OCI-LY7 (cell line): Measurements from ENCODE around the gene RHNO1. TPM values are rescaled to one million over a fixed set of nuclear protein-coding genes. Genes with fewer than 3 reads are reported as not detected.

Source experiments
- BruUV-seq: library from RNA; stranded (reverse); fragments of 400-500 nt; replicated peaks from 2 replicates; lab custom pipeline; 2021; lab: Mats Ljungman, UMichigan
- CTCF ChIA-PET: fragments of 300-600 bp; sonication (Branson Sonifier 250); formaldehyde crosslinking; loops from one replicate; lab custom pipeline; 2022; ENCODE audit warnings: antibody characterized with exemption; ENCODE audit not compliant: unreplicated experiment; lab: Charles Lee
- POLR2A ChIA-PET: fragments of 300-600 bp; sonication (Branson Sonifier 250); formaldehyde crosslinking; loops from one replicate; lab custom pipeline; 2022; ENCODE audit warnings: antibody characterized with exemption; lab: Charles Lee
- DNase-seq: peaks from one replicate; pipeline ENCODE4 v3.0.0-alpha.2; 2015; ENCODE audit warnings: low spot score
- H2AFZ ChIP-seq: fragments of 200-600 bp; sonication (generic), shearing (Covaris generic); 2 replicates; pipeline ENCODE4 v1.6.1; 2014; ENCODE audit warnings: mild to moderate bottlenecking, antibody characterized with exemption, low read length, moderate library complexity
- H3K27ac ChIP-seq: fragments of 200-600 bp; sonication (generic); 2 replicates; pipeline ENCODE4 v1.5.1; 2014; ENCODE audit warnings: mixed run types, low read depth, mild to moderate bottlenecking, moderate library complexity, low read length, inconsistent platforms; ENCODE audit not compliant: poor library complexity, severe bottlenecking
- H3K36me3 ChIP-seq: fragments of 200-600 bp; sonication (generic); 2 replicates; pipeline ENCODE4 v1.6.1; 2014; ENCODE audit warnings: mild to moderate bottlenecking, antibody characterized with exemption, low read length, moderate library complexity, mixed read lengths; ENCODE audit not compliant: insufficient read depth
- H3K4me1 ChIP-seq: fragments of 200-600 bp; sonication (generic); 2 replicates; pipeline ENCODE4 v1.5.1; 2014; ENCODE audit warnings: mild to moderate bottlenecking, low read length; ENCODE audit not compliant: insufficient read depth, poor library complexity, severe bottlenecking
- H3K4me2 ChIP-seq: fragments of 200-600 bp; sonication (generic); 2 replicates; pipeline ENCODE4 v1.6.1; 2014; ENCODE audit warnings: mild to moderate bottlenecking, low read length
- H3K4me3 ChIP-seq: fragments of 200-600 bp; sonication (generic); 2 replicates; pipeline ENCODE4 v1.5.1; 2014; ENCODE audit warnings: mild to moderate bottlenecking, low read depth, low read length; ENCODE audit not compliant: poor library complexity, severe bottlenecking
- H3K79me2 ChIP-seq: fragments of 200-600 bp; sonication (generic); 2 replicates; pipeline ENCODE4 v1.6.1; 2016; ENCODE audit warnings: low read depth, mild to moderate bottlenecking, low read length, moderate library complexity, mixed read lengths; ENCODE audit not compliant: insufficient read depth
- H3K9me2 ChIP-seq: fragments of 200-600 bp; sonication (generic); 2 replicates; pipeline ENCODE4 v1.6.1; 2016; ENCODE audit warnings: mild to moderate bottlenecking, low read length, mixed read lengths; ENCODE audit not compliant: insufficient read depth
- H3K9me3 ChIP-seq: fragments of 200-600 bp; sonication (generic); 2 replicates; pipeline ENCODE4 v1.6.1; 2014; ENCODE audit warnings: mild to moderate bottlenecking, mixed run types, low read length, mixed read lengths
- H4K20me1 ChIP-seq: fragments of 200-600 bp; sonication (generic); 2 replicates; pipeline ENCODE4 v1.6.1; 2014; ENCODE audit warnings: mild to moderate bottlenecking, antibody characterized with exemption, low read length, moderate library complexity, mixed read lengths; ENCODE audit not compliant: insufficient read depth
- CTCF ChIP-seq: fragments of 200-600 bp; sonication (generic); conservative IDR thresholded peaks from 2 replicates; pipeline ENCODE4 v1.5.1; 2014; ENCODE audit warnings: mild to moderate bottlenecking, antibody characterized with exemption, low read length, moderate library complexity, mixed read lengths
- EZH2phosphoT487 ChIP-seq: fragments of 200-600 bp; sonication (generic); IDR thresholded peaks from 2 replicates; pipeline ENCODE4 v1.6.1; 2018; ENCODE audit warnings: low read depth, borderline replicate concordance, mild to moderate bottlenecking, mixed run types, antibody characterized with exemption, low read length, moderate library complexity, mixed read lengths
- intact Hi-C: fragments of 100-400 bp; cut with micrococcal nuclease; formaldehyde crosslinking; loops from one replicate; pipeline ENCODE4 v1.10.0; 2022; ENCODE audit not compliant: unreplicated experiment
- total RNA-seq, 2 experiments: library from RNA; depleted of rRNA in 1 of 2; stranded (reverse); fragments of >200 nt in 1 of 2; shearing (Covaris generic) in 1 of 2; gene quantifications; 2 replicates each; pipeline ENCODE4 v1.2.3, GENCODE V29; 2014 to 2022

Gene RHNO1
- total RNA-seq, 2 experiments from 2014 or later = 48.3 to 69.8 TPM

DNA sequence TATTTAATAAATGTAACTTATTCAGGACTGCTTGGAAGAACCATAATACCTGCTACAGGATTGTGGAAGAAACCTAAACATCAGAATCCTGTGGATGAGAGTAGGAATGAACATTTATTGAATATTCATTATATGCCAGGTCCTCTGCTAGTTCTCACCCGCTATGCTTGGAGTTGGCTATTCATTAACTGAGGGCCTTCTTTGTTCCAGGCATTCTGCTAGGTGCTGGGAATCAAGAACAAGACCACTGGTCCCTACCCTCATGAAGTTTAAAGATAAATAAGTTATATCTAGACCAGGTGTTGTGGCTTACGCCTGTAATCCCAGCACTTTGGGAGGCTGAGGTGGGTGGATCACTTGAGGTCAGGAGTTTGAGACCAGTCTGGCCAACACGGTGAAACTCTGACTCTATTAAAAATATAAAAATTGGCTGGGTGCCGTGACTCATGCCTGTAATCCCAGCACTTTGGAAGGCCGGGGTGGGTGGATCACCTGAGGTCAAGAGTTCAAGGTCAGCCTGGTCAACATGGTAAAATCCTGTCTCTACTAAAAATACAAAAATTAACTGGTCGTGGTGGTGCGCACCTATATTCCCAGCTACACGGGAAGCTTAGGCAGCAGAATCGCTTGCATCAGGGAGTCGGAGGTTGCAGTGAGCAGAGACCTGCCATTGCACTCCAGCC, 9.9 kb downstream of the RHNO1 start:
- Histone ChIP-seq H3K79me2 (peaks cover 23% of the 10 kb centered on the region), H3K36me3 (peaks cover 68% of the 10 kb centered on the region), H3K9me2 (no peaks in the 10 kb centered on the region), H3K27ac (no peak overlapping the region), H3K4me3 (no peak overlapping the region), H3K4me2 (no peak overlapping the region), H2AFZ (no peak overlapping the region), H4K20me1 (peaks cover 7% of the 10 kb centered on the region; the same call in 1 of the 2 replicates), H3K9me3 (no peaks in the 10 kb centered on the region), H3K4me1 (peaks cover 6% of the 10 kb centered on the region)
- no TSS peak for BruUV-seq
- POLR2A ChIA-PET = interaction anchor here (1.6 kb wide), 1 partner anchor 9 kb away, joined by 3 read pairs; no protein-coding TSS in a partner anchor
- CTCF ChIA-PET = no interaction called here
- no peak for DNase-seq
- intact Hi-C loops = no loop called here
- TF ChIP-seq EZH2phosphoT487 = no peak
- no peak for TF ChIP-seq CTCF

GRCh38 chr12:2890001-2890387, 13.0 kb downstream of the RHNO1 start:
- no peak for DNase-seq
- intact Hi-C loops = loop anchor here (1.0 to 5.0 kb wide), 2 partner anchors 12 to 52 kb away; no protein-coding TSS in a partner anchor
- CTCF ChIA-PET = no interaction called here
- TF ChIP-seq CTCF = no peak
- no peak for TF ChIP-seq EZH2phosphoT487
- Histone ChIP-seq H3K27ac (peak overlapping the region; percentile 33), H3K9me2 (no peaks in the 10 kb centered on the region), H3K4me3 (peak overlapping the region; percentile 88), H4K20me1 (peaks cover 2% of the 10 kb centered on the region; the same call in 1 of the 2 replicates), H3K79me2 (peaks cover under 1% of the 10 kb centered on the region), H2AFZ (peak overlapping the region; percentile 89), H3K36me3 (peaks cover 47% of the 10 kb centered on the region), H3K4me1 (peaks cover 6% of the 10 kb centered on the region), H3K9me3 (no peaks in the 10 kb centered on the region), H3K4me2 (peak overlapping the region; percentile 97)
- BruUV-seq = no TSS peak
- POLR2A ChIA-PET = interaction anchor here (0.6 to 1.4 kb wide), 2 partner anchors 12 to 76 kb away, joined by 3 to 9 read pairs; no protein-coding TSS in a partner anchor
